Gastroesophageal sphincter (tissue), 3 donors: ENCODE results near the gene RERE.

Experiments
- CTCF ChIP-seq, 4 experiments: fragments of 200-600 bp in 2 of 4; fragments of 450-650 bp in 2 of 4; sonication (generic) in 1 of 4; IDR thresholded peaks; one replicate each; pipeline ENCODE4 v1.5.1; 2017 to 2019; ENCODE audit warnings: antibody characterized with exemption in 4 of 4, mild to moderate bottlenecking in 2 of 4, moderate library complexity in 2 of 4
- EP300 ChIP-seq: sonication (generic); formaldehyde crosslinking; IDR thresholded peaks from one replicate; pipeline ENCODE4 v1.6.1; 2017; ENCODE audit warnings: antibody characterized with exemption, mild to moderate bottlenecking
- POLR2A ChIP-seq, 2 donors: fragments of 450-650 bp; IDR thresholded peaks; one replicate each; pipeline ENCODE4 v1.6.1; 2017; ENCODE audit warnings: antibody characterized with exemption in 2 of 2, mild to moderate bottlenecking in 2 of 2, moderate library complexity in 1 of 2
- POLR2AphosphoS5 ChIP-seq: sonication (generic); formaldehyde crosslinking; IDR thresholded peaks from one replicate; pipeline ENCODE4 v1.6.1; 2017; ENCODE audit warnings: antibody characterized with exemption

- TF ChIP-seq POLR2A (IDR thresholded peaks at IDR 0.05) (no peak), CTCF (IDR thresholded peaks at IDR 0.05) (no peak), POLR2AphosphoS5 (no peak), EP300 (no peak)
These were observed 321.0 kb downstream of the RERE start for GRCh38 chr1:8496473-8496872.
